OCI-LY3 (cell line): Measurements from ENCODE around the gene PTPRH.

Source experiments
- CTCF ChIP-seq: fragments of 200-600, 300-600 bp; sonication (generic); IDR thresholded peaks from 2 replicates; pipeline ENCODE4 v1.5.1; 2014; ENCODE audit warnings: antibody characterized with exemption, low read length, low read depth
- EZH2phosphoT487 ChIP-seq: fragments of 200-600 bp; shearing (Covaris generic); IDR thresholded peaks from 2 replicates; pipeline ENCODE4 v1.6.1; 2018; ENCODE audit warnings: antibody characterized with exemption, mixed run types, low read depth

GRCh38 chr19:55247621-55248099 lies 38.4 kb upstream of the PTPRH start:
- no peak for TF ChIP-seq CTCF
- no peak for TF ChIP-seq EZH2phosphoT487
